HL-60 (cell line): ENCODE measurements around the gene GLRX2.

Experiments
- DNase-seq, 2 experiments: peaks; one replicate each; pipeline ENCODE4 v3.0.0-alpha.2; 2010 to 2020; ENCODE audit warnings: low read depth in 1 of 2, low spot score in 1 of 2
- H3K27ac ChIP-seq: fragments of 250-450 bp; sonication (Bioruptor Pico); replicated peaks from 2 replicates; pipeline ENCODE4 v1.5.1; 2020; ENCODE audit warnings: mild to moderate bottlenecking, moderate library complexity
- H3K27me3 ChIP-seq: fragments of 250-450 bp; sonication (Bioruptor Pico); 2 replicates; pipeline ENCODE4 v1.5.1; 2021; ENCODE audit warnings: mild to moderate bottlenecking, moderate library complexity; ENCODE audit not compliant: insufficient read depth, poor library complexity, severe bottlenecking
- H3K4me3 ChIP-seq: replicated peaks from 2 replicates; pipeline ENCODE4 v1.5.1; 2011; ENCODE audit warnings: mild to moderate bottlenecking, control low read depth, low read length; ENCODE audit not compliant: insufficient read depth
- GABPA ChIP-seq: IDR thresholded peaks from 2 replicates; pipeline ENCODE4 v1.6.1; 2012; ENCODE audit warnings: low read depth
- POLR2AphosphoS5 ChIP-seq: IDR thresholded peaks from 2 replicates; pipeline ENCODE4 v1.6.1; 2012; ENCODE audit warnings: low read depth
- SPI1 ChIP-seq: IDR thresholded peaks from 2 replicates; pipeline ENCODE4 v1.6.1; 2012; ENCODE audit warnings: low read depth, mild to moderate bottlenecking, borderline replicate concordance
- TF ChIP-seq, protein P1 (sequence below): IDR thresholded peaks from 2 replicates; pipeline ENCODE4 v1.6.1; 2012; ENCODE audit warnings: low read depth; ENCODE audit not compliant: insufficient replicate concordance
- TF ChIP-seq, protein P2 (sequence below): IDR thresholded peaks from one replicate; pipeline ENCODE4 v1.5.1; 2011; ENCODE audit warnings: low read length, control low read depth, inconsistent platforms; ENCODE audit not compliant: insufficient read depth

Gene GLRX2

DNA sequence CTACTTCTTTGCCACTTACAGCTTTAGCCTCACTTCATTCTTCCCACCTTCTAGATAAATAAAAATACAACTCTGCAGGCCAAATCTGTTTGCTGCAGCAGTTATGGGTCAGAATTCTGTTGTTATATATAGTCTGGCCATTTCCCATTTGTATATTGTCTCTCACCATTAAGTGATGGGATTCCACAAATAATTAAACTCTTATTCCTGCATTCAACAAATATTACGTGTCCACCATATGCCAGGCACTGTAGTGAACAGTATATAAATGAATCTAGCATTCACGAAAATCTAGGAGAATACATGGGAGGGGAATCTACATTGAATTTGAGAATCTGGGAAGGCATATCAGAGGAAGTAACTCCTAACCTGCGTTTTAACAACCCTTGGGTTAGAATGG, 5.7 kb upstream of the GLRX2 start:
- Histone ChIP-seq H3K27ac (no peak overlapping the region), H3K4me3 (no peak overlapping the region), H3K27me3 (no peaks in the 10 kb centered on the region)
- no peak for TF ChIP-seq SPI1
- no peak for DNase-seq

DNA sequence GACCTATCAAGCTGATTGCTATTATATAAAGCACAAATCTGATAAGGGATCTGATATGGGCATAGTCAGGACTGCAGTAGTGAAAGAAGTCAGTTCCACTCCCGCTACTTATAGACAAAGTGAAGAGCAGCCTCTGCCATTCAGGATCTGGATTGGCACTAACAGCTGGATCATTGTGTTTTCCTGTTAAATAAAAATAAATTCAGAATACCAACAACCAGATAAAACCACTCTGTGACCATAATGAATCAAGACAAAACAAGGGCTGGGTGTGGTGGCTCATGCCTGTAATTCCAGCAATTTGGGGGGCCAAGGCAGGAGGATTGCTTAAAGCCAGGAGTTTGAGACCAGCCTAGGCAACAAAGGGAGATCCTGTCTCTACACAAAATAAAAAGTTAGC, 5.0 kb upstream of the GLRX2 start:
- H3K27me3 ChIP-seq: no peaks in the 10 kb centered on the region
- no peak overlapping the region for H3K27ac ChIP-seq
- TF ChIP-seq, protein P1, sequence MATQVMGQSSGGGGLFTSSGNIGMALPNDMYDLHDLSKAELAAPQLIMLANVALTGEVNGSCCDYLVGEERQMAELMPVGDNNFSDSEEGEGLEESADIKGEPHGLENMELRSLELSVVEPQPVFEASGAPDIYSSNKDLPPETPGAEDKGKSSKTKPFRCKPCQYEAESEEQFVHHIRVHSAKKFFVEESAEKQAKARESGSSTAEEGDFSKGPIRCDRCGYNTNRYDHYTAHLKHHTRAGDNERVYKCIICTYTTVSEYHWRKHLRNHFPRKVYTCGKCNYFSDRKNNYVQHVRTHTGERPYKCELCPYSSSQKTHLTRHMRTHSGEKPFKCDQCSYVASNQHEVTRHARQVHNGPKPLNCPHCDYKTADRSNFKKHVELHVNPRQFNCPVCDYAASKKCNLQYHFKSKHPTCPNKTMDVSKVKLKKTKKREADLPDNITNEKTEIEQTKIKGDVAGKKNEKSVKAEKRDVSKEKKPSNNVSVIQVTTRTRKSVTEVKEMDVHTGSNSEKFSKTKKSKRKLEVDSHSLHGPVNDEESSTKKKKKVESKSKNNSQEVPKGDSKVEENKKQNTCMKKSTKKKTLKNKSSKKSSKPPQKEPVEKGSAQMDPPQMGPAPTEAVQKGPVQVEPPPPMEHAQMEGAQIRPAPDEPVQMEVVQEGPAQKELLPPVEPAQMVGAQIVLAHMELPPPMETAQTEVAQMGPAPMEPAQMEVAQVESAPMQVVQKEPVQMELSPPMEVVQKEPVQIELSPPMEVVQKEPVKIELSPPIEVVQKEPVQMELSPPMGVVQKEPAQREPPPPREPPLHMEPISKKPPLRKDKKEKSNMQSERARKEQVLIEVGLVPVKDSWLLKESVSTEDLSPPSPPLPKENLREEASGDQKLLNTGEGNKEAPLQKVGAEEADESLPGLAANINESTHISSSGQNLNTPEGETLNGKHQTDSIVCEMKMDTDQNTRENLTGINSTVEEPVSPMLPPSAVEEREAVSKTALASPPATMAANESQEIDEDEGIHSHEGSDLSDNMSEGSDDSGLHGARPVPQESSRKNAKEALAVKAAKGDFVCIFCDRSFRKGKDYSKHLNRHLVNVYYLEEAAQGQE: no peak
- H3K4me3 ChIP-seq: no peak overlapping the region
- no peak for DNase-seq

DNA sequence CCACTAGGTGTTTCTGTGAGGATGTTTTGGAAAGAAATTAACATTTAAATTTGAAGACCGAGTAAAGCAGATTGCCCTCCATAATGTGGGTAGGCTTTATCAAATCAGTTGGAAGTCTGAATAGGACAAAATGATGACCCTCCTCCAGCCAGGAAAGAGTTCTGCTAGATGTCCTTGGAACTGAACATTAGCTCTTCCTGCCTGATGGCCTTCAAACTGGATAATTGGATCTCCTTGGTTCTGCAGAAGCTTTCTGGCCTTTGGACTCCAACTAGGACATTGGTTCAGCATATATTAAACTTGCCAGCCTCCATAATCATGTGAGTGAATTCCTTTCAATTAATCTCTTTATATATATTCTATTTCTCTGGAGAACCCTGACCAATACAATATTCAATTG, 4.4 kb upstream of the GLRX2 start:
- Histone ChIP-seq H3K4me3 (no peak overlapping the region), H3K27me3 (no peaks in the 10 kb centered on the region), H3K27ac (no peak overlapping the region)
- TF ChIP-seq, protein P2, sequence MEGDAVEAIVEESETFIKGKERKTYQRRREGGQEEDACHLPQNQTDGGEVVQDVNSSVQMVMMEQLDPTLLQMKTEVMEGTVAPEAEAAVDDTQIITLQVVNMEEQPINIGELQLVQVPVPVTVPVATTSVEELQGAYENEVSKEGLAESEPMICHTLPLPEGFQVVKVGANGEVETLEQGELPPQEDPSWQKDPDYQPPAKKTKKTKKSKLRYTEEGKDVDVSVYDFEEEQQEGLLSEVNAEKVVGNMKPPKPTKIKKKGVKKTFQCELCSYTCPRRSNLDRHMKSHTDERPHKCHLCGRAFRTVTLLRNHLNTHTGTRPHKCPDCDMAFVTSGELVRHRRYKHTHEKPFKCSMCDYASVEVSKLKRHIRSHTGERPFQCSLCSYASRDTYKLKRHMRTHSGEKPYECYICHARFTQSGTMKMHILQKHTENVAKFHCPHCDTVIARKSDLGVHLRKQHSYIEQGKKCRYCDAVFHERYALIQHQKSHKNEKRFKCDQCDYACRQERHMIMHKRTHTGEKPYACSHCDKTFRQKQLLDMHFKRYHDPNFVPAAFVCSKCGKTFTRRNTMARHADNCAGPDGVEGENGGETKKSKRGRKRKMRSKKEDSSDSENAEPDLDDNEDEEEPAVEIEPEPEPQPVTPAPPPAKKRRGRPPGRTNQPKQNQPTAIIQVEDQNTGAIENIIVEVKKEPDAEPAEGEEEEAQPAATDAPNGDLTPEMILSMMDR: no peak
- TF ChIP-seq SPI1: no peak
- no peak for TF ChIP-seq POLR2AphosphoS5
- TF ChIP-seq GABPA: no peak
- TF ChIP-seq, protein P1: no peak
- no peak for DNase-seq

DNA sequence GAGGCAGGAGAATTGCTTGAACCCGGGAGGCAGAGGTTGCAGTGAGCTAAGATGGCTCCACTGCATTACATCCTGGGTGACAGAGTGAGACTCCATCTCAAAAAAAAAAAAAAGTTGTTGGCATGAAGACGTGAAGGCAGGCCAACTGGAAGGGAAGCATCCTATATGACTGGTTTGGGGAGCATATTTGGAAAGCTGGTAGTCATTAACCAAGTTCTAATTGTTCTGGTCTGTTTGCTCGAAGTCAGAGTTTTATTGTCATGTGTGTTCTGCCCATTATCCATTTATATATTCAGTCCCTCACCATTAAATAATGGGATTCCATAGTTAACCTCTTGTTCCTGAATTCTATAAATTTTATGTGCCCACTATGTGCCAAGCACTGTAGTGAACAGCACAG, 3.3 kb upstream of the GLRX2 start:
- no peak for DNase-seq
- TF ChIP-seq, protein P1: no peak
- TF ChIP-seq GABPA (no peak), POLR2AphosphoS5 (no peak), SPI1 (no peak)
- TF ChIP-seq, protein P2: no peak
- Histone ChIP-seq H3K27me3 (no peaks in the 10 kb centered on the region), H3K4me3 (no peak overlapping the region), H3K27ac (no peak overlapping the region)
